Tracheal epithelial cell (primary cell): Measurements from ENCODE around the gene MRO. TPM values are rescaled to one million over a fixed set of nuclear protein-coding genes. Genes with fewer than 3 reads are reported as not detected.

Experiments used
- total RNA-seq: library from RNA; depleted of rRNA; stranded (reverse); fragments of >200 nt; gene quantifications from 2 replicates; pipeline ENCODE4 v1.2.1, GENCODE V29; 2014

Gene MRO
- total RNA-seq: not detected in 2 replicates

GRCh38 chr18:50819728-50820378 lies at the start of gene MRO:
MRO (minus strand) TSS chr18:50820016; CDS start chr18:50809400, 10,616 bp downstream.

Other genes starting within 250 kb of the MRO start
- gene ME2, start 59.1 kb upstream of the MRO start, total RNA-seq: 48.0 and 64.6 TPM in 2 replicates
- 2.4 and 3.8 TPM in 2 replicates for gene ELAC1, start 148.0 kb upstream of the MRO start, total RNA-seq
- 45.6 and 50.8 TPM in 2 replicates for gene SMAD4, start 210.2 kb upstream of the MRO start, total RNA-seq